Breast epithelium (tissue), 3 donors: Measurements from ENCODE around the gene RPRD2.

Experiments used
- CTCF ChIP-seq, 3 donors: fragments of 450-650 bp; IDR thresholded peaks; one replicate each; pipeline ENCODE4 v1.5.1; 2016 to 2017; ENCODE audit warnings: antibody characterized with exemption in 3 of 3, mild to moderate bottlenecking in 3 of 3, moderate library complexity in 3 of 3
- POLR2A ChIP-seq: fragments of 450-650 bp; IDR thresholded peaks from one replicate; pipeline ENCODE4 v1.6.1; 2016; ENCODE audit warnings: antibody characterized with exemption, mild to moderate bottlenecking, moderate library complexity
- POLR2AphosphoS5 ChIP-seq, 3 donors: sonication (generic); formaldehyde crosslinking; IDR thresholded peaks; one replicate each; pipeline ENCODE4 v1.6.1; 2017; ENCODE audit warnings: antibody characterized with exemption in 3 of 3

- TF ChIP-seq CTCF (IDR thresholded peaks at IDR 0.05), result no peak
- TF ChIP-seq POLR2A, result no peak
- no peak for TF ChIP-seq POLR2AphosphoS5 (IDR thresholded peaks at IDR 0.05)
These were observed 24.3 kb downstream of the RPRD2 start for GRCh38 chr1:150388241-150388640.
